Activated CD8-positive, alpha-beta T cell treated with anti-CD3 and anti-CD28 coated beads for 36 hours (primary cell): ENCODE results near the gene LPGAT1. TPM values are rescaled to one million over a fixed set of nuclear protein-coding genes. Genes with fewer than 3 reads are reported as not detected.
A peak's percentile ranks its signal among the peaks of the same experiment; 100 is the strongest.

Source experiments
- ATAC-seq: fragments of 200-7000 bp; cut with Tn5 transposase; one replicate; pipeline ENCODE4 v1.10.0; 2021; ENCODE audit warnings: mild to moderate bottlenecking, moderate library complexity
- CTCF ChIA-PET: fragments of 350-600 bp; sonication (Branson Sonifier 250); formaldehyde crosslinking; loops from one replicate; lab custom pipeline; 2021; ENCODE audit warnings: antibody characterized with exemption; lab: Charles Lee
- POLR2A ChIA-PET: fragments of 350-600 bp; sonication (Branson Sonifier 250); formaldehyde crosslinking; loops from one replicate; lab custom pipeline; 2021; ENCODE audit warnings: antibody characterized with exemption; lab: Charles Lee
- DNase-seq: peaks from one replicate; pipeline ENCODE4 v3.0.0-alpha.2; 2020
- H3K27ac Mint-ChIP-seq: one replicate; pipeline ENCODE4 v1.8.0; 2021; ENCODE audit warnings: mild to moderate bottlenecking, mixed read lengths
- H3K27me3 Mint-ChIP-seq: one replicate; pipeline ENCODE4 v1.8.0; 2021; ENCODE audit warnings: mixed read lengths
- H3K36me3 Mint-ChIP-seq: one replicate; pipeline ENCODE4 v1.8.0; 2021; ENCODE audit warnings: low read depth, mixed read lengths
- H3K4me1 Mint-ChIP-seq: one replicate; pipeline ENCODE4 v1.8.0; 2021; ENCODE audit warnings: low read depth, mixed read lengths
- H3K4me3 Mint-ChIP-seq: one replicate; pipeline ENCODE4 v1.8.0; 2021; ENCODE audit warnings: mild to moderate bottlenecking, moderate library complexity, mixed read lengths
- H3K9me3 Mint-ChIP-seq: one replicate; pipeline ENCODE4 v1.8.0; 2021; ENCODE audit warnings: mixed read lengths
- intact Hi-C: fragments of 100-400 bp; cut with micrococcal nuclease; formaldehyde crosslinking; loops from one replicate; pipeline ENCODE4 v1.10.0; 2022
- total RNA-seq, 2 experiments: library from RNA; stranded (reverse); gene quantifications; one replicate each; pipeline ENCODE4 v1.2.3, GENCODE V29; 2021
- TF ChIP-seq, protein P1 (sequence below): fragments of 200-600 bp; IDR thresholded peaks from one replicate; pipeline ENCODE4 v1.8.0; 2022; ENCODE audit warnings: antibody characterized with exemption, mild to moderate bottlenecking

LPGAT1 gene
- total RNA-seq, 2 experiments from 2014 or later, result 16.5 to 16.7 TPM

- ChIA-PET CTCF (interaction anchor here (1.1 to 2.9 kb wide), 5 partner anchors 9 to 202 kb away, joined by 3 to 14 read pairs (median 5); partner anchors contain the start of genes DTL and INTS7), POLR2A (interaction anchor here (0.6 to 1.8 kb wide), 6 partner anchors 14 to 203 kb away, joined by 3 to 7 read pairs (median 4); partner anchors contain the start of genes DTL, INTS7 and NEK2)
- no peaks in the 10 kb centered on the region for H3K36me3 Mint-ChIP-seq
- H3K27me3 Mint-ChIP-seq, result no peaks in the 10 kb centered on the region
- peak overlapping the region; percentile 2 for H3K4me3 Mint-ChIP-seq
- intact Hi-C loops, result loop anchor here (2.0 to 5.0 kb wide), 5 partner anchors 96 to 204 kb away; partner anchors contain the start of genes DTL and INTS7
- H3K4me1 Mint-ChIP-seq, result peaks cover 51% of the 10 kb centered on the region
- peak; percentile 63 for ATAC-seq
- DNase-seq, result peak; percentile 65
- no peaks in the 10 kb centered on the region for H3K9me3 Mint-ChIP-seq
- TF ChIP-seq, protein P1, sequence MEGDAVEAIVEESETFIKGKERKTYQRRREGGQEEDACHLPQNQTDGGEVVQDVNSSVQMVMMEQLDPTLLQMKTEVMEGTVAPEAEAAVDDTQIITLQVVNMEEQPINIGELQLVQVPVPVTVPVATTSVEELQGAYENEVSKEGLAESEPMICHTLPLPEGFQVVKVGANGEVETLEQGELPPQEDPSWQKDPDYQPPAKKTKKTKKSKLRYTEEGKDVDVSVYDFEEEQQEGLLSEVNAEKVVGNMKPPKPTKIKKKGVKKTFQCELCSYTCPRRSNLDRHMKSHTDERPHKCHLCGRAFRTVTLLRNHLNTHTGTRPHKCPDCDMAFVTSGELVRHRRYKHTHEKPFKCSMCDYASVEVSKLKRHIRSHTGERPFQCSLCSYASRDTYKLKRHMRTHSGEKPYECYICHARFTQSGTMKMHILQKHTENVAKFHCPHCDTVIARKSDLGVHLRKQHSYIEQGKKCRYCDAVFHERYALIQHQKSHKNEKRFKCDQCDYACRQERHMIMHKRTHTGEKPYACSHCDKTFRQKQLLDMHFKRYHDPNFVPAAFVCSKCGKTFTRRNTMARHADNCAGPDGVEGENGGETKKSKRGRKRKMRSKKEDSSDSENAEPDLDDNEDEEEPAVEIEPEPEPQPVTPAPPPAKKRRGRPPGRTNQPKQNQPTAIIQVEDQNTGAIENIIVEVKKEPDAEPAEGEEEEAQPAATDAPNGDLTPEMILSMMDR, result no peak
- H3K27ac Mint-ChIP-seq, result peak overlapping the region; percentile 2
Measured at GRCh38 chr1:211833174-211833820, 2.7 kb upstream of the LPGAT1 start.

- Mint-ChIP-seq H3K4me3 (peak overlapping the region; percentile 2), H3K9me3 (no peaks in the 10 kb centered on the region), H3K36me3 (no peaks in the 10 kb centered on the region), H3K27me3 (no peaks in the 10 kb centered on the region), H3K27ac (peak overlapping the region; percentile 2), H3K4me1 (peaks cover 54% of the 10 kb centered on the region)
- ChIA-PET POLR2A (interaction anchor here (0.6 to 1.8 kb wide), 5 partner anchors 15 to 203 kb away, joined by 3 to 7 read pairs (median 4); partner anchors contain the start of genes DTL, INTS7 and NEK2), CTCF (interaction anchor here (1.5 to 2.9 kb wide), 3 partner anchors 10 to 152 kb away, joined by 5 to 14 read pairs (median 5); no protein-coding TSS in a partner anchor)
- no peak for ATAC-seq
- TF ChIP-seq, protein P1, result no peak
- intact Hi-C loops, result loop anchor here (2.0 to 5.0 kb wide), 5 partner anchors 95 to 205 kb away; partner anchors contain the start of genes DTL and INTS7
- no peak for DNase-seq
Measured at GRCh38 chr1:211832661-211833060, 2.1 kb upstream of the LPGAT1 start.

GRCh38 chr1:211831558-211832323 is 1.2 kb upstream of the LPGAT1 start:
- H3K4me1 Mint-ChIP-seq, result peaks cover 61% of the 10 kb centered on the region
- H3K9me3 Mint-ChIP-seq, result no peaks in the 10 kb centered on the region
- DNase-seq, result no peak
- ChIA-PET POLR2A (interaction anchor here (1.1 kb wide), 1 partner anchor 156 kb away, joined by 3 read pairs; the partner anchor contains the start of gene NEK2), CTCF (interaction anchor here (0.9 to 2.9 kb wide), 5 partner anchors 10 to 204 kb away, joined by 3 to 14 read pairs (median 5); partner anchors contain the start of genes DTL and INTS7)
- peak overlapping the region; percentile 75 for H3K4me3 Mint-ChIP-seq
- TF ChIP-seq, protein P1, result no peak
- intact Hi-C loops, result loop anchor here (2.0 to 5.0 kb wide), 5 partner anchors 94 to 206 kb away; partner anchors contain the start of genes DTL and INTS7
- peak overlapping the region; percentile 86 for H3K27ac Mint-ChIP-seq
- no peak for ATAC-seq
- peaks cover 3% of the 10 kb centered on the region for H3K36me3 Mint-ChIP-seq
- no peaks in the 10 kb centered on the region for H3K27me3 Mint-ChIP-seq

DNA sequence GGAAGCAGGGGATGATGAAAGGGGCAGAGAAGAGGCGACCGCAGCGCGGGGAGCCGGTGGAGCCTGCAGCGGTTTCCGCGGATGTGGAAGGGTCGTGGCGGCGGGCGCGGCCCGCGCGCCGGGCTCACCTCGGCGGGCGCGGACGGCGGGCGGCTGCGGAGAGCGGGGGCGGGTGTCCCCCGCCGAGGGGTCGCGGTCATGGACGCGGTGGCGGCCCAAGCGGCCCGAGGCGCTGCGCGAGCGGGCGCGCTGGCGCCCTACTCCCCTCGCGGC is 572 bp downstream of the LPGAT1 start:
- TF ChIP-seq, protein P1, result no peak

More for the DNA sequence above, 572 bp downstream of the LPGAT1 start:
- ATAC-seq (no peak), DNase-seq (peak; percentile 26)
- no peaks in the 10 kb centered on the region for H3K27me3 Mint-ChIP-seq
- H3K4me3 Mint-ChIP-seq, result peak overlapping the region; percentile 75
- H3K27ac Mint-ChIP-seq, result peak overlapping the region; percentile 76
- H3K9me3 Mint-ChIP-seq, result no peaks in the 10 kb centered on the region
- H3K36me3 Mint-ChIP-seq, result peaks cover 3% of the 10 kb centered on the region
- ChIA-PET POLR2A (no interaction called here), CTCF (interaction anchor here (1.1 to 1.8 kb wide), 2 partner anchors 9 to 149 kb away, joined by 3 to 6 read pairs; no protein-coding TSS in a partner anchor)
- intact Hi-C loops, result loop anchor here (5.0 kb wide), 4 partner anchors 93 to 207 kb away; partner anchors contain the start of genes DTL and INTS7
- peaks cover 61% of the 10 kb centered on the region for H3K4me1 Mint-ChIP-seq
